Liver (tissue), 9 donors: Measurements from ENCODE around the gene PCDH9. TPM values are rescaled to one million over a fixed set of nuclear protein-coding genes. Genes with fewer than 3 reads are reported as not detected.

Experiments used
- DNase-seq: peaks from one replicate; pipeline ENCODE4 v3.0.0-alpha.2; 2017; ENCODE audit warnings: low spot score
- H3K27ac ChIP-seq, 2 donors: one replicate each; pipeline ENCODE4 v1.7.0; 2013; ENCODE audit warnings: inconsistent platforms in 2 of 2, low read length in 2 of 2, control low read depth in 1 of 2, low read depth in 1 of 2, mild to moderate bottlenecking in 1 of 2
- H3K27me3 ChIP-seq, 4 donors: one replicate each; pipeline versions ENCODE4 v1.6.1 to v1.7.0; 2013; ENCODE audit warnings: low read length in 3 of 4, inconsistent platforms in 1 of 4, mild to moderate bottlenecking in 1 of 4, moderate library complexity in 1 of 4; ENCODE audit not compliant: control insufficient read depth in 4 of 4, insufficient read depth in 4 of 4
- H3K36me3 ChIP-seq, 4 donors: one replicate each; pipeline versions ENCODE4 v1.6.1 to v1.7.0; 2013; ENCODE audit warnings: low read length in 3 of 4, mild to moderate bottlenecking in 3 of 4, low read depth in 1 of 4, moderate library complexity in 1 of 4; ENCODE audit not compliant: control insufficient read depth in 4 of 4, insufficient read depth in 3 of 4
- H3K4me1 ChIP-seq, 4 donors: one replicate each; pipeline versions ENCODE4 v1.6.1 to v1.7.0; 2013; ENCODE audit warnings: low read length in 3 of 4, mild to moderate bottlenecking in 3 of 4, moderate library complexity in 1 of 4; ENCODE audit not compliant: control insufficient read depth in 4 of 4, insufficient read depth in 4 of 4
- H3K4me3 ChIP-seq, 3 donors: one replicate each; pipeline versions ENCODE4 v1.6.1 to v1.7.0; 2013; ENCODE audit warnings: low read length in 3 of 3, control low read depth in 1 of 3, low read depth in 1 of 3, mild to moderate bottlenecking in 1 of 3
- H3K9ac ChIP-seq, 2 donors: one replicate each; pipeline ENCODE4 v1.7.0; 2013; ENCODE audit warnings: low read length in 2 of 2, mild to moderate bottlenecking in 2 of 2, moderate library complexity in 2 of 2, control low read depth in 1 of 2, low read depth in 1 of 2
- H3K9me3 ChIP-seq, 4 donors: one replicate each; pipeline versions ENCODE4 v1.6.1 to v1.7.0; 2013; ENCODE audit warnings: low read length in 3 of 4; ENCODE audit not compliant: control insufficient read depth in 4 of 4
- CTCF ChIP-seq: fragments of 150-350 bp; IDR thresholded peaks from 2 replicates; pipeline ENCODE4 v1.5.1; 2017; ENCODE audit warnings: improper control_type of control experiment, low read depth, low read length; ENCODE audit not compliant: missing input control
- EGR1 ChIP-seq, 2 donors: IDR thresholded peaks; 2 replicates each; pipeline ENCODE4 v1.6.1; 2016 to 2018; ENCODE audit warnings: antibody characterized with exemption in 2 of 2, low read depth in 2 of 2
- FOXA1 ChIP-seq: IDR thresholded peaks from 2 replicates; pipeline ENCODE4 v1.6.1; 2016; ENCODE audit warnings: antibody characterized with exemption
- FOXA2 ChIP-seq: IDR thresholded peaks from 2 replicates; pipeline ENCODE4 v1.6.1; 2016; ENCODE audit warnings: antibody characterized with exemption
- HNF4A ChIP-seq, 2 donors: conservative IDR thresholded peaks; 2 replicates each; pipeline ENCODE4 v1.6.1; 2016; ENCODE audit warnings: antibody characterized with exemption in 2 of 2, mild to moderate bottlenecking in 2 of 2
- JUND ChIP-seq, 2 donors: IDR thresholded peaks; 2 replicates each; pipeline ENCODE4 v1.6.1; 2016; ENCODE audit warnings: antibody characterized with exemption in 2 of 2
- MAX ChIP-seq: IDR thresholded peaks from 2 replicates; pipeline ENCODE4 v1.6.1; 2016; ENCODE audit warnings: antibody characterized with exemption
- NR2F2 ChIP-seq: IDR thresholded peaks from 2 replicates; pipeline ENCODE4 v1.6.1; 2016; ENCODE audit warnings: antibody characterized with exemption
- RAD21 ChIP-seq, 2 donors: IDR thresholded peaks; 2 replicates each; pipeline ENCODE4 v1.6.1; 2016; ENCODE audit warnings: antibody characterized with exemption in 2 of 2, mild to moderate bottlenecking in 2 of 2
- REST ChIP-seq: IDR thresholded peaks from 2 replicates; pipeline ENCODE4 v1.6.1; 2016; ENCODE audit warnings: antibody characterized with exemption, mild to moderate bottlenecking
- RXRA ChIP-seq, 2 donors: IDR thresholded peaks; 2 replicates each; pipeline ENCODE4 v1.6.1; 2017 to 2018; ENCODE audit warnings: antibody characterized with exemption in 2 of 2, mild to moderate bottlenecking in 1 of 2
- SP1 ChIP-seq: IDR thresholded peaks from 2 replicates; pipeline ENCODE4 v1.6.1; 2018; ENCODE audit warnings: antibody characterized with exemption, mild to moderate bottlenecking
- TAF1 ChIP-seq: conservative IDR thresholded peaks from 2 replicates; pipeline ENCODE4 v1.6.1; 2016; ENCODE audit warnings: antibody characterized with exemption, mild to moderate bottlenecking
- YY1 ChIP-seq: IDR thresholded peaks from 2 replicates; pipeline ENCODE4 v1.6.1; 2016; ENCODE audit warnings: antibody characterized with exemption, mild to moderate bottlenecking
- WGBS: extraction: QIAGEN DNeasy Blood & Tissue Kit; methylation state at CpG from one replicate; pipeline ENCODE4 v1.1.7; 2013; 5-methylcytosine and 5-hydroxymethylcytosine counted together
- polyA plus RNA-seq, 2 donors: library from polyadenylated mRNA; stranded (reverse) in 1 of 2; unstranded in 1 of 2; fragments of 200-250 nt in 1 of 2; fragments of >200 nt in 1 of 2; fragmentation: Nextera tagmentation in 1 of 2; extraction: Ambion mirVana in 1 of 2; gene quantifications; one replicate each; pipeline versions ENCODE4 v1.2.1 to v1.2.3, GENCODE V29; 2013 to 2015
- total RNA-seq, 2 donors: library from RNA; depleted of rRNA; stranded (reverse); fragments of >200 nt; gene quantifications; one replicate each; pipeline ENCODE4 v1.2.3, GENCODE V29; 2014
- donor health status: healthy.
- donor health status: healthy.
- donor health status: healthy.
- donor health status: healthy.
- donor health status: healthy.

PCDH9 gene
- total and polyA plus RNA-seq, 4 donors = 0.90 to 4.0 (median 2.2) TPM

GRCh38 chr13:66860878-66861417, 369.2 kb downstream of the PCDH9 start:
- Histone ChIP-seq H3K27ac (no peak overlapping the region), H3K9ac (no peak overlapping the region), H3K4me3 (no peak overlapping the region), H3K4me1 (no peaks in the 10 kb centered on the region), H3K9me3 (no peaks in the 10 kb centered on the region), H3K27me3 (no peaks in the 10 kb centered on the region), H3K36me3 (no peaks in the 10 kb centered on the region)
- 74% methylated on average over 2 of the region's 2 CpGs for WGBS
- TF ChIP-seq RXRA (IDR thresholded peaks at IDR 0.05) (no peak), FOXA1 (no peak), HNF4A (conservative IDR thresholded peaks at IDR 0.05) (no peak), JUND (IDR thresholded peaks at IDR 0.05) (no peak), NR2F2 (no peak), EGR1 (IDR thresholded peaks at IDR 0.05; ENCODE audit: low read depth in 2 of 2) (no peak), REST (no peak), SP1 (no peak), CTCF (no peak), TAF1 (no peak), MAX (no peak)
- DNase-seq = no peak

GRCh38 chr13:66859934-66860877, 369.9 kb downstream of the PCDH9 start:
- no peak overlapping the region for H3K27ac ChIP-seq
- no peak overlapping the region for H3K9ac ChIP-seq
- DNase-seq = no peak
- no peaks in the 10 kb centered on the region for H3K27me3 ChIP-seq
- WGBS = 78% methylated on average over 8 of the region's 8 CpGs
- no peaks in the 10 kb centered on the region for H3K4me1 ChIP-seq
- TF ChIP-seq RAD21 (IDR thresholded peaks at IDR 0.05) (no peak), MAX (no peak), YY1 (no peak), HNF4A (conservative IDR thresholded peaks at IDR 0.05) (no peak), FOXA2 (no peak), SP1 (no peak), NR2F2 (no peak), REST (no peak), RXRA (IDR thresholded peaks at IDR 0.05) (no peak), JUND (IDR thresholded peaks at IDR 0.05) (no peak)
- no peak overlapping the region for H3K4me3 ChIP-seq
- no peaks in the 10 kb centered on the region for H3K36me3 ChIP-seq
- no peaks in the 10 kb centered on the region for H3K9me3 ChIP-seq
